Fibroblast of lung (primary cell): ENCODE results near the gene TOX2.

Source experiments
- CTCF ChIP-seq, 2 donors: IDR thresholded peaks in 1 of 2; conservative IDR thresholded peaks in 1 of 2; 1 replicate in 1 of 2; 2 replicates in 1 of 2; pipeline ENCODE4 v1.5.1; 2011 to 2012; ENCODE audit warnings: low read length in 2 of 2, control low read depth in 1 of 2, inconsistent platforms in 1 of 2, low read depth in 1 of 2, mild to moderate bottlenecking in 1 of 2
- EZH2 ChIP-seq: IDR thresholded peaks from 2 replicates; pipeline ENCODE4 v1.5.1; 2012; ENCODE audit warnings: low read length, control low read depth, mild to moderate bottlenecking; ENCODE audit errors: missing control alignments

- TF ChIP-seq CTCF (conservative IDR thresholded peaks at IDR 0.05 in 1 of 2, IDR thresholded peaks at IDR 0.05 in 1 of 2; ENCODE audit: low read depth in 1 of 2, low read length in 2 of 2), result no peak
- TF ChIP-seq EZH2, result no peak
Observed at GRCh38 chr20:43938017-43938655, 23.5 kb downstream of the TOX2 start.
